ENCODE data around the gene LRMDA.

DNA sequence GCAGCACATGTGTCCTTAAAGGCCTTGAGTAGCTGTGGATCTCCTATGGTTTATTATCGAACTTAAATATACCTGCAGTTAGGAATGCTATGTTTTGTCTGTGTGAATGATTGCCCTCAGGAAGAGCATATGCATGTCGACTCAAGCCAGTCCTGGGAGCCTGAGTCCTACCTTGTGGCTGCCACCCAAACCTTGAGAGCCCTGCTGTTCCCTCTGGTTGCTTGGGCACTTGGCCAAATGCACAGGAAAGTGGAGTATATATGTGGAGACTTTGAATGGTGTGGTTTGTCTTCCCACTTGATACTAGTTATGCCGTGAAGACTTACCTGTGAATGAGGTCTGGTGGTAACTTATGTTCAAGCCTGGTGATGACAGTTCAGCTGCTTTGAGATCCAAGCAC lies 409.8 kb downstream of the LRMDA start:
- TF ChIP-seq CTCF (IDR thresholded peaks at IDR 0.05) (no peak), POLR2AphosphoS5 (IDR thresholded peaks at IDR 0.05) (no peak), EP300 (IDR thresholded peaks at IDR 0.05) (no peak), POLR2A (IDR thresholded peaks at IDR 0.05) (no peak)
